Measurements from ENCODE around the gene SCARF1.

The SCARF1 gene

GRCh38 chr17:1627982-1628855 lies 17.3 kb downstream of the SCARF1 start, which contains the start of gene SLC43A2:
Gene SLC43A2 (minus strand): TSS chr17:1628834. CDS start chr17:1627874, 960 bp downstream.
- DNase-seq = peak; percentile 77

DNA sequence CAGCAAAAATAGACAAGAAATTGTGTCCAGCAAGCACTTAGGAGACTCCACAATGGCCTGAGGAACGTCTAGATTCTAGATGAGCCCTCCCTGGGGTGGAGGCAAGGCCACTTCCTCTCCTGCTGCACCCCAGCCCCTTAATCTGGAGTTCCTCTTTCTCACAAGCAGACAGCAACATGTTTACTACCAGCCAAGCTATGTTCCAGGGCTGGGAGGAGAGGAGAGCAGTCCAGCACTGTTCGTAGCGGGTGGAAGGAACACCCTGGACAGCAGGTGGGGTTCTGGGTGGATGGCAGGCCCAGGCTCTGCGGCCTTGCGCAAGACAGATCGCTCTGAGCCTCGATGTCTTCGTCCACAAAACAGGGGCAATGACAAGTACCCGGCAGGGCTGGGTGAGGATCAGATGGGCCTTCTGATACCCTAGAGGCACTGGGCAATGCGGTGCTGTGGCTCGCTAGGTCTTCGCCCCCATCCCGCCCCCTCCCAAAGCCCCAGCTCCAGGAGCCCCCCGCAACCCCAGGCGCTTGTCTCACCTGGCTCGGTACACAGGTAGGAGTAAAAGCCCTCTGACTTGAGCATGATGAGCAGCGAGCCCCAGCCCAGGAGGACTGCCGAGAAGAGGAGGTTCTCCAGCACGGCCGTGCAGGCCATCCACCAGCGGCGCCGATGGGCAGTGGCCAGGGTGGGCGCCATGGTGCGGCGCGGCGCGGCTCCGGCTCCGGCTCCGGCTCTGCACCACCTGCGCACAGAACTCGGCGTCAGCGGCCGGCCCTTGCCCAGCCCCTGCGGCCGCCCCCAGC lies 18.1 kb downstream of the SCARF1 start:
- no peak for DNase-seq

DNA sequence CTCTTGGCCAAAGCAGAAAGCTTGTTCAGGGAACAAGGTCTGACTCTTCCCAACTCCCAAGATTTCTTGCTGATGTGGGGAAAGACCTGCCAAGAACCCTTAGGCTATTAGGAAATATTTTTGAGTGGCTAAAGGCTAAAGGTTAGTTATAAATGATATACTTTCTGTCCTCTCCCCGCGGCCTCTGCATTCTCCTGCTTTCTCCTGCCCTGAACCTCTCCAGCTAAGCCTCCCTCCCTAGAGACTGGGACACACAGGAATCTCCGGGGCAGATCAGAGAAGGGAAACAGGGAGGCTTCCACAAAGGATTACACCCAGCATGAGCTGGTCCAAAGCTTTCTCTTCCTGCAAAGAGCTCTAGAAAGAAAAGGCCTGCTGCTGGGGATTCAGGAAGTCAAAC lies 19.2 kb downstream of the SCARF1 start:
- DNase-seq = no peak

- DNase-seq = no peak
Observed at GRCh38 chr17:1625581-1625980, 20.0 kb downstream of the SCARF1 start.

DNA sequence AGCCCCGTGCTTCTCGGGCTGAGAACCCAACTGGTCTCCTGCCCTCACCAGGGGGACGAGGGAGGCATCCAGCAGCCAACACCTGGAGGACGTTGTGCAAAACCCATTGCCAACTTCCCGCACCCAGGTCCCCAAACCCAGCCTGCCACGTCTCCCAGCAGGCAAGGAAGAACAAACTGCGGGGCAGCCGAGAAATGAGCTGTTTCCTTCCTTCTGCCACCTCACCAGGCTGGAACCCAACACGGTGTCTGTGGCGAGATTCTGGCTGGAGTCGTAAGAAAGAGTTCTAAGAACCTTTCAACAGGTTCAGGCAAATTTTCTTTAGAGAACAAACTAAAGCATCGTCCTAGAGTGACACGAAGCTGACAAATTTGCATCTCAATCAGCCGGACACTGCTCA lies 20.5 kb downstream of the SCARF1 start:
- no peak for DNase-seq

GRCh38 chr17:1624650-1625049 lies 20.9 kb downstream of the SCARF1 start:
- DNase-seq = no peak

GRCh38 chr17:1623057-1623630 lies 22.4 kb downstream of the SCARF1 start:
- DNase-seq = no peak

DNA sequence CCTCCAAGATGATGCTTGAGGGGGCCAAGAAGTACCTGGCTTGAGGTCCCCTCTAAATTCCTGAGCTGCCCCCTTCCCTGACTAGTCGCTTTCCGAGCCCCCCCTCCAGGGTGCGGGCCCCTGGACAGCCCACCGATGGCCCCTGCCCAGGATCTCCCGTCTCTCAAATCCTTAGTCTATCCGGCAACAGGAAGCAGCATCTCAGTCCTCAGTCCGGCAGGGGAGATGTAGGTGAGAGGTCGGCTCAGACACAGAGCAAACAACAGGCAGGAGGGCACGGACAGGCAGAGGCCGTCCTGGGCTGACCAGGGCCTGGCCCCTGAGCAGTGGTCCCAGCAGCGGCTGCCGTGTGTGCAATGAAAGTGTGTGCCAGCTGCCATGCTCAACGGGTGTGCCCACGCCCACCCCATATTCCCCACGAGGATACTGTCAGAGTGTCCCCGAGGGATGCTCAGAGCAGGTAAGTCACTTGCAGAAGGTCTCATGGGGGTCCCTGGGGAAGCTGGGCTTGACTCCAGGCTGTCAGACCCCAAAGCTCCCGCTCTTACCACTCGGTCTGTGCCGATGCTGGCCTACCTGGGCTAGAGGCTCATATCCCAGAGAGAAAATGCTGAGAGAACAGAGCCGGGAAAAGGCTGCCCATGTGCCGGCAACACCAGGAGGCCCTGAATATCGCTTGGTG lies 24.1 kb downstream of the SCARF1 start:
- no peak for DNase-seq

DNA sequence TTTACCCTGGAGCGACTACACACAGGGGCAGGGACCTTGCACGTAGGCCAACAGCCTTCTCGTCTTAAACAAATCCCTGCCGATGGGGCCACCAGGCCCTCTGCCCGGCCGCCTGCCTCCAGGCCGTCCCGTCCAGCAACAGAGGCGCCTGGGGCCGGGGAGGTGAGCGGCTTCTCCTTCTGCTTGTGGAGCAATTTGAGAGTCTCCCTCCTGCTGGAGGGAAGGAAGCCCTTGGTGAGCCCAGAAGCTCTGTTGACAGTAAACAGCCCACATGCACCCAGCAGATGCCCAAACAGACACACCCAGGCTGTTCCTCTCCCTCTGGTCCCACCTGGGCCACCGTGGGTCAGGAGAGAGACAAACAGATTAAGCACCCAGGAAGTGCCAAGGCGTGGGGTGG lies 25.0 kb downstream of the SCARF1 start:
- DNase-seq = no peak

- DNase-seq = peak; percentile 78
Observed at GRCh38 chr17:1617620-1618174, 27.8 kb downstream of the SCARF1 start.

DNA sequence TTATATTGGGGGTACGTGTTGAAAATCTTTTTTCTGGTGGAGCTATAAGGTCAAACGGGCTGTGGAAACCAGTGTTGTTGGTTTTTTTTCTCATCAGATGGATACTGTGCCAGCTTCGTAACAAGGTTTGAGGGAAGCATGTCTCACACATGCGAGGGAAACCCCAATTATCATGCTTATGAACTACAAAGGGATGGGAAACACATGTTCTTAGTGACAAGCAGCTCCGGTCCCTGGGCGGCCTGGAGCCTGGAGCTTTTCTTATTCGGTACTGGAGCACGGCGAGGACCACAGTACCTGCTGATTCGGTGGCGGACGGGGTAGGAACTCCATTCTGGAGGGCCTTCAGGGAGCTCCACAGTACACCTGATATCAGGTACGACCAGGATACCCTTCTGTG lies 29.4 kb downstream of the SCARF1 start:
- DNase-seq = no peak

DNA sequence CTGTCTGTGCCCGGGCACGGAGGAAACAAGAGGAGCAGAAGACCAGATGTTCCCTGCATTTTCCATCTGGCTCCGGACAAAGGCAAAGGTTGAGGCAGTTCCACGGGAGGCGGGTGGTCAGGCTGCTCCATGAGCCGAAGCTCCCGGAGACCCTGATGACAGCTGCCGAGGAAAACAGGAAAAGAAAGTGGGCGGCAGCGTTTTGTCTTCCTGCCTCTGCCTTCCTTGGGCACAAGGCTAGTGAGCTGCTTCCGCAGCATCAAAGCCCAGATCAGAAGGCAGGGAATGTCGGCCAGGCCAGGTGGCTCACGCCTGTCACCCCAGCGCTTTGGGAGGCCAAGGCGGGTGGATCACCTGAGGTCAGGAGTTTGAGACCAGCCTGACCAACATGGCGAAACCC lies 33.1 kb downstream of the SCARF1 start:
- no peak for DNase-seq

DNA sequence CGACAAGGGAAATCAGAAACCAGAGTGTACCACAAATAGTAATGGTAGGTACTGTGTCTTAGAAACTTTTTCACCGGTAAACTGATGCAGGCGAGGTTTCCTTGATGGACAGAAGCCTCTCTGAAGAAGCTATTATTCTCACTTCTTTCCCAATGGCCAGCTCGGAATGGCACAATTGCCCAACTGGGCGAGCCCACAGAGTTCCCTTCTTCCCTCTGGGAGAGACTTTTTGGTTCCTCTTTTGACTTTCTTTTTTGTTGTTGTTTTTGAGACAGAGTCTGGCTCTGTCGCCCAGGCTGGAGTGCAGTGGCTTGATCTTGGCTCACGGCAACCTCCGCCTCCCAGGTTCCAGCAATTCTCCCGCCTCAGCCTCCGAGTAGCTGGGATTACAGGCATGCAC lies 33.8 kb downstream of the SCARF1 start:
- DNase-seq = no peak

DNA sequence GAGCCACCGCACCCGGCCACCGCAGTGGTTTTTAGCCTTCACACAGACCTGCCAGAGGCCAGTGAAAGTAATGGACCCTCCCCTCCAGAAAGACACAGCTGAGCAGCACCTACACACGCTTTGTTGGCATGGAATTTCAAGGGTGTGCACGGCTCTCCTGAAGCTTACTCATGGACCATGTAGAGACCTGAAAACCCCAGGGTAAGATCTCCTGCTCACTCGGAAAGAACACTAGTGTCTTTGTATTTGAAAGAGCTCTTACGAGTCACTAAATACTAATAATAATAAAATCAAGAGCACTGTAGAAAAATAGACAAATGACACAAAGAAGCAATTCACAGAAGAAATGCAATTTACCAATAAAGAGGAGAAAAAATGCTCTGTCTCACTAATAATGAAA lies 36.9 kb downstream of the SCARF1 start:
- no peak for DNase-seq

DNA sequence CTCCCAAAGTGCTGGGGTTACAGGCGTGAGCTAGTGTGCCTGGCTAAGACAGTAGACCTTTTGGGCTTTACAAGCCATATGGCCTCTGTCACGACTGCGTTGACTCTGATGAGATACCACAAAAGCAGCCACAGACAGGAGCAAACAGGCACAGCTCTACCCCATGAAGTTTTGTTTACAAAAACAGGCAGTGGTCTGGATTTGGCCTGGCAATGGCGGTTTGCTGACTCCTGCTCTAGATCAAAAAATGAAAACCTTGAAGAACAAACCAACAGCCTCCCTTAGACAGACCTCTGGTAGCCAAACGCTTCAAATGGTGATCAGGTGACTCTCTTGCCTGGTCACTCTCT lies 37.6 kb downstream of the SCARF1 start:
- DNase-seq = no peak

DNA sequence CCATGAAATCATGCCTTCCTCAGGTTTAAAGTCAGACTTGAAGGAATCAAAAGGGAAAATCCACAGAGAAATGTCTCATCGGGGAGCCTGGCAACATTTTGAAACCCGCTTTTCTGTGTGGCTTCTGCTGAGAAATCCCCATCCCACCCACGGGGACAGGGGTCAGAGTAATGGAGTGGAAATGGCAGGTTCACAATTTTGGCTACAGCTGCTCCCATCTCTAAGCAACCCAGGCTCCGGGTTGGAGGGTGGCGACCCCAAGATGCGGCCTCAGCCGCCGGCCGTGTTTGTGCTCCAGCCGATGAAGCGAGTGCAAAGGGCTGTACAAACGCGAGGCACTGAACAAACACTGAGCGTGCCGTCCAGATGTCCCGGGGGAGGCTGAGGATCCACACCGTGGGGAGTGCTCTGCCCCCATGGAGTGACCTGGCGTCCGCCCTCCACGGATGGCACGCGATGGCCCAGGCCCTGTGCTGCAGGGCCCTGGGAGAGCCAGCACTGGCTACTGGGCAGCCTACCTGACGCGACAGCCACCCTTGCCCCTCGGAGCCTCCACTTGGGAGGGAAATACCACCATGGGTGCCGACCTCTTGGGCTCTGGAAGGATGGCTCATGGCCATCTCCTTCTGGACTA lies 39.1 kb downstream of the SCARF1 start:
- DNase-seq = no peak

- DNase-seq = no peak
Observed at GRCh38 chr17:1605681-1606351, 39.7 kb downstream of the SCARF1 start.

- no peak for DNase-seq
Observed at GRCh38 chr17:1604831-1605528, 40.6 kb downstream of the SCARF1 start.

- no peak for DNase-seq
Observed at GRCh38 chr17:1601571-1601970, 44.0 kb downstream of the SCARF1 start.

DNA sequence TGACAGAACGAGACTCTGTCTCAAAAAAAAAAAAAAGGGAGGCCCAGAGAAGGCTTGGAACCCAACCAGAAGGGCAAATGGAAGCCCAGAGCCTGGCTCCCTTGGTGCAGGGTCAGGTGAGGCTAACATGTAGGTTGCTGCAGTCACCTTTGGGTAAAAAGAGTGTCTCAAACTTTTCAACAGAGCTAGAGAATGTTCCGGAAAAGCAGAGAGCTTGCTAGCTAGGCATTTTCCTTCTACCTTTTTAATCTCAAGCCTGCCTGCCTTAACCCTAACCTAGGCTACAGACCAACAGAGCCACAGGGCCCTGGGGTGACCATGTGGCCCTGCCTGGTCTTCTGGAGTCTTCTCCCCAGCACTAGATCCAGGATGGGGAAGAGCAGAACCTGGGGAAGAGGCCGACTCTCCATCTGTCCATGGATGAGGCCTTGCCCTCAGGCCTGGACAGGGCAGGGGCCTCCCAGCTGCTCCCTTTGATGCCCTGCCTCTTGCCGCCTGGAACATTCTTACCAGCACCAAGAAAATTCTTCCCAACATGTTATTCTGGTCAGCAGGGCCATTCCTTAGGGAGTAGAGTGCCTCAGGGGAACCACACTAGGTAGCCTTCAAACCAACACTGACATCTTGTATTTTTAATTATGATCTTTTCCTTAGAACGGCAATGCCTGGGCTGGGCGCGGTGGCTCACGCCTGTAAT lies 47.0 kb downstream of the SCARF1 start:
- DNase-seq = no peak
